ENCODE measurements around the gene TOP3A.

The TOP3A gene

DNA sequence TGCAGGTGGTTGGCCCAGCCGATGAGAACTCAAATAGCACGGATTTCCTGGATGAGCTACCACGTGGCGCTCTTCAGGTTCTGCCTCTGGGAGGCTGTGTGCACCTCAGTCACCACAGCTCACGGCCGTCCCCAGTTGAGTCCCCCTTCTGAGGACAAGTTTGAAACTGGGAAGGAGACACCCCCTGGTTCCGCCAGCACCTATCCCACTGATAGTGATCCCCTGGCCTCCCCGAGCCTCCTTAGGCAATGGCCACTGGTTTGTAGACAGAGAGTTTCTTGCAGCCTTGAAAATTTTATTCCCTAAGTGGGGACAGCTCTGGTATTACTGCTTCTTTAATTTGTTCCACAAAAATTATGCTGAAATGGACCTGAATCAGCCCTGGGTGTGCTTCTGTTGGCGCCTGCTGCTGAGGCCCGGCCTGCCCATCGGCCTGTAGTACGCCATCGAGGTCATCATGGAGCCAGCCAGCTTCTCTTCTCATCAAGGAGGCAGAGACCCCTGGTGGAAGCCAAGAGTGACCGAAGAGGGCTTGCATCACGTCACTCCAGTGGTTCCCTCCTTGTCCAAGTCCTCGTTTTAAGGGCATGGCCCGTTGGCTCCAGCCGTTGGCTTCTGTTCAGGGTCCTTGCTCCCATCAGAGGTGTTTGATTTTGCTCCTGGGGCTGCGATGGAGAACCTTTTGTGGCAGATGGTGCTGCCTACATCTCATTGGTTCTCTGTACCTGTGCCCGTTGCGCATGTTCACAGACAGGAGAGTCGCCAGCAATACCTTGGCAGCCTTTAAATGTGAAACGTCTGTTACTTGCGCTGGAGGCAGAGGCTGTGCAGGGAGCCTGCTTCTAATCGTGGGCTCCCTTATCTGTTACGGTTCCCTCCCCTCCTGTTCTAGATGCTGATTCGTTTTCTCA, 9.6 kb upstream of the TOP3A start:
- TF ChIP-seq, protein P1, sequence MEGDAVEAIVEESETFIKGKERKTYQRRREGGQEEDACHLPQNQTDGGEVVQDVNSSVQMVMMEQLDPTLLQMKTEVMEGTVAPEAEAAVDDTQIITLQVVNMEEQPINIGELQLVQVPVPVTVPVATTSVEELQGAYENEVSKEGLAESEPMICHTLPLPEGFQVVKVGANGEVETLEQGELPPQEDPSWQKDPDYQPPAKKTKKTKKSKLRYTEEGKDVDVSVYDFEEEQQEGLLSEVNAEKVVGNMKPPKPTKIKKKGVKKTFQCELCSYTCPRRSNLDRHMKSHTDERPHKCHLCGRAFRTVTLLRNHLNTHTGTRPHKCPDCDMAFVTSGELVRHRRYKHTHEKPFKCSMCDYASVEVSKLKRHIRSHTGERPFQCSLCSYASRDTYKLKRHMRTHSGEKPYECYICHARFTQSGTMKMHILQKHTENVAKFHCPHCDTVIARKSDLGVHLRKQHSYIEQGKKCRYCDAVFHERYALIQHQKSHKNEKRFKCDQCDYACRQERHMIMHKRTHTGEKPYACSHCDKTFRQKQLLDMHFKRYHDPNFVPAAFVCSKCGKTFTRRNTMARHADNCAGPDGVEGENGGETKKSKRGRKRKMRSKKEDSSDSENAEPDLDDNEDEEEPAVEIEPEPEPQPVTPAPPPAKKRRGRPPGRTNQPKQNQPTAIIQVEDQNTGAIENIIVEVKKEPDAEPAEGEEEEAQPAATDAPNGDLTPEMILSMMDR (IDR thresholded peaks at IDR 0.05; ENCODE audit: insufficient read depth, low read depth, low read length, missing control alignments): no peak
- no peak overlapping the region for H3K4me3 ChIP-seq (ENCODE audit: low read length)
- DNase-seq (ENCODE audit: low read depth): no peak

DNA sequence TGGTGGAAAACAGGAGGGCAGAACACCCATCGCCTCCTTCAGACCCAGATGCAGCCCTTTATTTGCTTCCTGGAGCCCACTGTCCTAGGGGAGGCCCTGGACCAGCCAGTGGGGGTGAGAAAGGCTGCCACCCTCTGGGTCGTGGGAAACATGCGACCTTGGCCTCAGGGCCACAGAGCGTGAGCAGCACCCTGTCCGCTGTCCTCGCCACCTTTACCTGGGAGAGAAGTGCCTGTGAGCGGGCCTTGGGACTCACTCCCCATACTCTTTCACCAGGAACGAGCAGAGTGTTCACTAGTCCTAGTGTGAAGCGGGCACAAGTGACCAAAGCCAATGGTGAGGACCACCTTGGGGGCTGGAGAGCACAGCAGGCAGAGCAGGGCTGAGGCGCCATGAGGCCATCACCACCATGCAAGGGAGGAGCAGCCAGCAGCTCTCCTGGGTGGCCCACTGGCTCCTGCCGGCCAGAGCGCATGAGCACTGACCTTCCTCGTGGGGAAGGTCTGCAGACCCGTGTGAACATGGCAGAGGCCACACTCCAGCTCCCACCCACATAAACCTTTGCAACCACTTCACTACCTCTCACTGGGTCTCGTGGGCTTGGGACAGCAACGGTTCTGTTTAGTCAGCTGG, 8.8 kb upstream of the TOP3A start:
- no peak overlapping the region for H3K4me3 ChIP-seq (ENCODE audit: low read length)
- TF ChIP-seq, protein P1 (IDR thresholded peaks at IDR 0.05; ENCODE audit: insufficient read depth, low read depth, low read length, missing control alignments): no peak
- DNase-seq (ENCODE audit: low read depth): no peak

DNA sequence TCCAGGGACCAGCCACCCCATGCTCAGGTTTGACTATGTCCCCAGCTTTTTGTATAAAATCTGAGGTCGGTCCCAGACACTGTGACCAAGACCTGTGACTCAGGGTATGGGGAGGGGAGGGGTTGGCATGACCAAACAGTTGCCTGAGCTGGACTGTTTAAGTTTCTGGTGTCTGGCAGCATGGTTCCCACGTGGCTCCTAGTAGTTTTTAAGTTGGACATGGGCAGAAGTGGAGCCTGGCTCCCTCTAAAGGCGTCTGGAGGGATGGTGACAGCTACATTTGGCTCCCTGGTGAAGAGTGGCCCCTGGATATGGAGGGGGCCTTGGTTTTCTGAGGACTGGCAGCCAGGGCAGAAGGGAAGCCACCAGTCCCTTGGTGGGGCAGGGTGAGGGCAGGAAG, 8.2 kb upstream of the TOP3A start:
- peak; percentile 29 for DNase-seq (ENCODE audit: low read depth)
- TF ChIP-seq, protein P1 (IDR thresholded peaks at IDR 0.05; ENCODE audit: insufficient read depth, low read depth, low read length, missing control alignments): no peak
- no peak overlapping the region for H3K4me3 ChIP-seq (ENCODE audit: low read length)

DNA sequence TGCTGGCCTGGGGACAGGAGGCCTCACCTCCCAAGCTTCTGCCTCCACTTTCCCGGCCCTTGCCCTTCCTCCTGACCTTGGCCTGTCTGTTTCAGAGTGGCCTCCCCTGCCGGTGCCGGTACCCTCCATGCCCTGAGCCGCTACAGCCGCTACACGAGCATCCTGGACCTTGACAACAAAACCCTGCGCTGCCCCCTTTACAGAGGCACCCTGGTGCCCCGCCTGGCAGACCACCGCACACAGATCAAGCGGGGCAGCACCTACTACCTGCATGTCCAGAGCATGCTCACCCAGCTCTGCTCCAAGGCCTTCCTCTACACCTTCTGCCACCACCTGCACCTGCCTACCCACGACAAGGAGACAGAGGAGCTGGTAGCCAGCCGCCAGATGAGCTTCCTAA, 7.7 kb upstream of the TOP3A start:
- H3K4me3 ChIP-seq (ENCODE audit: low read length): no peak overlapping the region
- no peak for DNase-seq (ENCODE audit: low read depth)
- TF ChIP-seq, protein P1 (IDR thresholded peaks at IDR 0.05; ENCODE audit: insufficient read depth, low read depth, low read length, missing control alignments): no peak

DNA sequence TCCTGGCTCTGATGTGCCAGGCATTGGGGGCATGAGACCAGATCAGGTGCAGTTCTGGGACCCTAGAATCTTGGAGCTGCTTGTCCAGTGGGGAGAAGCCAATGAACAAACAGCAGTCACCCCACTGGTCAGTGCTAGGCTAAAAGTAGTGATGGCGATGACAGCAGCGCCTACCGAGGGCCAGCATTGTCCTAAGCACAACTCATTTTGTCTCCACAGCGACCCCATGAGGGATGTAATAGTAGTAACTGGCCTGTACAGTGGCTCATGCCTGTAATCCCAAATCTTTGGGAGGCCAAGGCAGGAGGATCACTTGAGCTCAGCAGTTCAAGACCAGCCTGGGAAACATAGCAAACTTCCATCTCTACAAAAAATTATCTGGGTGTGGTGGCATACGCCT, 6.5 kb upstream of the TOP3A start:
- DNase-seq (ENCODE audit: low read depth): peak; percentile 32
- no peak overlapping the region for H3K4me3 ChIP-seq (ENCODE audit: low read length)
- TF ChIP-seq, protein P1 (IDR thresholded peaks at IDR 0.05; ENCODE audit: insufficient read depth, low read depth, low read length, missing control alignments): peak; percentile 42

DNA sequence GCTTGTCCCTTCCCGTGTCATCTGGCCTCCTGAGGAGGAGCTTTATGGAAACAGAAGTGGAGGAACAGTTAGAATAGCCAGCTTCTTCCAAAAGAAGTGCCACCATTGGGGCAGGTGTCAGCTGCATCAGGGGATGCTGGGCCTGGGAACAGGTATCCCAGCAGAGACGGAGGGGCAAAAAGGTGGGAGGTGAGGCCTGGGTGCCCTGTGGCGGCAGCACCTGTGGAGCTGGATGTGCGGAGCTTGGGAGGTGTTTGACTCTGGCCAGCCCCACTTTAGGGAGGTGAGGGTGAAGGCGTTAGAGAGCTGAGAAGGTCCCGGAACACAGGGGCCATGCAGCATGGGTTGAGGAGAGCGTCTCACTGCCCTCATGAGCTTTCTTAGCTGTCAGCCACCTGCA, 5.5 kb upstream of the TOP3A start:
- no peak overlapping the region for H3K4me3 ChIP-seq (ENCODE audit: low read length)
- TF ChIP-seq, protein P1 (IDR thresholded peaks at IDR 0.05; ENCODE audit: insufficient read depth, low read depth, low read length, missing control alignments): no peak
- no peak for DNase-seq (ENCODE audit: low read depth)
